Smooth muscle cell (in vitro differentiated cells): ENCODE measurements around the gene LIN7B. TPM values are rescaled to one million over a fixed set of nuclear protein-coding genes. Genes with fewer than 3 reads are reported as not detected.

ENCODE experiments used
- DNase-seq: peaks from one replicate; lab custom pipeline; 2025; ENCODE audit not compliant: unreplicated experiment; lab: John Stamatoyannopoulos, UW
- H2AFZ ChIP-seq: fragments of 200-600 bp; sonication (generic); 2 replicates; pipeline ENCODE4 v1.6.0; 2016; ENCODE audit warnings: antibody characterized with exemption, low read depth, mild to moderate bottlenecking
- H3F3A ChIP-seq: fragments of 200-600 bp; sonication (generic); 2 replicates; pipeline ENCODE4 v1.6.0; 2017; ENCODE audit warnings: antibody characterized with exemption, low read depth
- H3K27ac ChIP-seq: fragments of 200-600 bp; sonication (generic); 2 replicates; pipeline ENCODE4 v1.5.1; 2016; ENCODE audit warnings: low read depth, mild to moderate bottlenecking
- H3K27me3 ChIP-seq: fragments of 200-600 bp; sonication (generic); 2 replicates; pipeline ENCODE4 v1.6.1; 2016; ENCODE audit warnings: low read depth, mild to moderate bottlenecking
- H3K36me3 ChIP-seq: fragments of 200-600 bp; sonication (generic); 2 replicates; pipeline ENCODE4 v1.5.1; 2016; ENCODE audit warnings: low read depth
- H3K4me1 ChIP-seq: fragments of 200-600 bp; sonication (generic); 2 replicates; pipeline ENCODE4 v1.5.1; 2016; ENCODE audit warnings: low read depth
- H3K4me2 ChIP-seq: fragments of 200-600 bp; sonication (generic); 2 replicates; pipeline ENCODE4 v1.6.0; 2016; ENCODE audit warnings: mild to moderate bottlenecking
- H3K4me3 ChIP-seq: fragments of 200-600 bp; sonication (generic); 2 replicates; pipeline ENCODE4 v1.5.1; 2016; ENCODE audit warnings: mild to moderate bottlenecking
- H3K79me2 ChIP-seq: fragments of 200-600 bp; sonication (generic); 2 replicates; pipeline ENCODE4 v1.6.0; 2016; ENCODE audit warnings: low read depth, mild to moderate bottlenecking
- H3K9ac ChIP-seq: fragments of 200-600 bp; sonication (generic); 2 replicates; pipeline ENCODE4 v1.6.0; 2016; ENCODE audit warnings: low read depth
- H3K9me3 ChIP-seq: fragments of 200-600 bp; sonication (generic); replicated peaks from 2 replicates; pipeline ENCODE4 v1.5.1; 2016; ENCODE audit warnings: low read depth
- H4K20me1 ChIP-seq: fragments of 200-600 bp; sonication (generic); 2 replicates; pipeline ENCODE4 v1.6.0; 2016; ENCODE audit warnings: low read depth
- CTCF ChIP-seq: fragments of 200-600 bp; sonication (generic); IDR thresholded peaks from 2 replicates; pipeline ENCODE4 v1.5.1; 2017; ENCODE audit warnings: borderline replicate concordance, mild to moderate bottlenecking, antibody characterized with exemption; ENCODE audit not compliant: insufficient read depth, poor library complexity, severe bottlenecking
- WGBS: methylation state at CpG from one replicate; pipeline ENCODE4 v1.1.7; 2016; ENCODE audit warnings: low lambda C conversion rate; 5-methylcytosine and 5-hydroxymethylcytosine counted together
- polyA plus RNA-seq: library from polyadenylated mRNA; unstranded; fragments of >200 nt; fragmentation: Nextera tagmentation; extraction: Ambion mirVana; gene quantifications from 2 replicates; pipeline ENCODE4 v1.2.1, GENCODE V29; 2016
- total RNA-seq: library from RNA; depleted of rRNA; stranded (reverse); fragments of >200 nt; gene quantifications from 2 replicates; pipeline ENCODE4 v1.2.3, GENCODE V29; 2014

Gene LIN7B
- total and polyA plus RNA-seq, 2 experiments from 2014 or later = 11.7 to 24.7 TPM

- no peaks in the 10 kb centered on the region for H3K79me2 ChIP-seq
- no peak for TF ChIP-seq CTCF
- no peak overlapping the region for H3K9ac ChIP-seq
- H3K4me1 ChIP-seq = peaks cover 11% of the 10 kb centered on the region
- H4K20me1 ChIP-seq = no peaks in the 10 kb centered on the region
- H3K4me3 ChIP-seq = peak overlapping the region; percentile 64
- peaks cover 11% of the 10 kb centered on the region for H3F3A ChIP-seq
- DNase-seq = peak; percentile 28
- H3K4me2 ChIP-seq = peak overlapping the region; percentile 93
- 7% methylated on average over 43 of the region's 45 CpGs for WGBS
- no peak overlapping the region for H3K27ac ChIP-seq
- H3K9me3 ChIP-seq = no peaks in the 10 kb centered on the region
- H2AFZ ChIP-seq = no peak overlapping the region
- no peaks in the 10 kb centered on the region for H3K27me3 ChIP-seq
- H3K36me3 ChIP-seq = no peaks in the 10 kb centered on the region
Observed at GRCh38 chr19:49151267-49152118, 37.3 kb downstream of the LIN7B start.

GRCh38 chr19:49152119-49152550 is 38.0 kb downstream of the LIN7B start:
- no peak for DNase-seq
- Histone ChIP-seq H3K9ac (no peak overlapping the region), H2AFZ (no peak overlapping the region), H3K27ac (no peak overlapping the region), H3F3A (peaks cover 6% of the 10 kb centered on the region), H3K79me2 (no peaks in the 10 kb centered on the region), H3K36me3 (no peaks in the 10 kb centered on the region), H3K27me3 (no peaks in the 10 kb centered on the region), H3K4me2 (no peak overlapping the region), H3K4me3 (no peak overlapping the region), H3K9me3 (no peaks in the 10 kb centered on the region), H3K4me1 (peaks cover 11% of the 10 kb centered on the region), H4K20me1 (no peaks in the 10 kb centered on the region)
- 33% methylated on average over 9 of the region's 10 CpGs for WGBS
- no peak for TF ChIP-seq CTCF

- WGBS = 96% methylated on average over 10 of the region's 10 CpGs
- H3K4me2 ChIP-seq = no peak overlapping the region
- no peak for DNase-seq
Observed at GRCh38 chr19:49153167-49153809, 39.1 kb downstream of the LIN7B start.

More at GRCh38 chr19:49153167-49153809, 39.1 kb downstream of the LIN7B start:
- H4K20me1 ChIP-seq = no peaks in the 10 kb centered on the region
- no peaks in the 10 kb centered on the region for H3K36me3 ChIP-seq
- TF ChIP-seq CTCF = no peak
- no peak overlapping the region for H3K27ac ChIP-seq
- no peaks in the 10 kb centered on the region for H3K27me3 ChIP-seq
- H3K4me3 ChIP-seq = no peak overlapping the region
- no peak overlapping the region for H2AFZ ChIP-seq
- H3K9me3 ChIP-seq = no peaks in the 10 kb centered on the region
- H3K79me2 ChIP-seq = peaks cover 7% of the 10 kb centered on the region
- peaks cover 13% of the 10 kb centered on the region for H3K4me1 ChIP-seq
- no peak overlapping the region for H3K9ac ChIP-seq
- peaks cover 6% of the 10 kb centered on the region for H3F3A ChIP-seq
